Measurements from ENCODE around the gene RNF38.

- TF ChIP-seq CTCF (IDR thresholded peaks at IDR 0.05; ENCODE audit: insufficient read depth, low read depth, low read length) (no peak), EZH2 (IDR thresholded peaks at IDR 0.05; ENCODE audit: insufficient read depth, low read length) (no peak)
These were observed at the start of gene RNF38 for GRCh38 chr9:36399980-36400331.
